CD14-positive monocyte (primary cell): ENCODE measurements around the gene RASSF5. TPM values are rescaled to one million over a fixed set of nuclear protein-coding genes. Genes with fewer than 3 reads are reported as not detected.

Source experiments
- DNase-seq, 3 donors: peaks; one replicate each; pipeline ENCODE4 v3.0.0-alpha.2; 2011 to 2022
- H2AFZ ChIP-seq: 2 replicates; pipeline ENCODE4 v1.6.0; 2012; ENCODE audit warnings: mild to moderate bottlenecking, low read depth, low read length, inconsistent platforms; ENCODE audit not compliant: insufficient read depth, poor library complexity, severe bottlenecking
- H3K27ac ChIP-seq, 2 donors: 1 replicate in 1 of 2; 2 replicates in 1 of 2; pipeline ENCODE4 v1.5.1; 2012 to 2013; ENCODE audit warnings: low read length in 2 of 2, control low read depth in 1 of 2, inconsistent platforms in 1 of 2, low read depth in 1 of 2, mild to moderate bottlenecking in 1 of 2
- H3K27me3 ChIP-seq, 2 donors: one replicate each; pipeline versions ENCODE4 v1.6.0 to v1.6.1; 2011 to 2013; ENCODE audit warnings: low read length in 2 of 2; ENCODE audit not compliant: control insufficient read depth in 2 of 2, insufficient read depth in 2 of 2
- H3K36me3 ChIP-seq, 2 donors: replicated peaks in 1 of 2; 1 replicate in 1 of 2; 2 replicates in 1 of 2; pipeline versions ENCODE4 v1.5.1 to v1.6.1; 2012 to 2013; ENCODE audit warnings: low read length in 2 of 2, control low read depth in 1 of 2, inconsistent platforms in 1 of 2, mild to moderate bottlenecking in 1 of 2; ENCODE audit not compliant: insufficient read depth in 2 of 2, control insufficient read depth in 1 of 2
- H3K4me1 ChIP-seq, 2 donors: 1 replicate in 1 of 2; 2 replicates in 1 of 2; pipeline versions ENCODE4 v1.5.1 to v1.6.1; 2012 to 2013; ENCODE audit warnings: low read length in 2 of 2, control low read depth in 1 of 2, inconsistent platforms in 1 of 2, mild to moderate bottlenecking in 1 of 2, moderate library complexity in 1 of 2; ENCODE audit not compliant: insufficient read depth in 2 of 2, control insufficient read depth in 1 of 2
- H3K4me2 ChIP-seq: replicated peaks from 2 replicates; pipeline ENCODE3; 2012; ENCODE audit warnings: low read length, moderate library complexity, mild to moderate bottlenecking; ENCODE audit not compliant: poor library complexity, severe bottlenecking; ENCODE audit errors: extremely low read depth
- H3K4me3 ChIP-seq, 3 experiments: fragments of 200-600 bp in 1 of 3; sonication (generic) in 1 of 3; replicated peaks in 1 of 3; 1 replicate in 2 of 3; 2 replicates in 1 of 3; pipeline ENCODE4 v1.5.1; 2011 to 2013; ENCODE audit warnings: low read length in 3 of 3, mild to moderate bottlenecking in 3 of 3, control low read depth in 2 of 3, low read depth in 2 of 3, inconsistent platforms in 1 of 3, moderate library complexity in 1 of 3
- H3K79me2 ChIP-seq: 2 replicates; pipeline ENCODE4 v1.6.0; 2012; ENCODE audit warnings: mild to moderate bottlenecking, control low read depth, inconsistent platforms, low read length, moderate library complexity; ENCODE audit not compliant: insufficient read depth
- H3K9ac ChIP-seq: 2 replicates; pipeline ENCODE4 v1.6.0; 2017; ENCODE audit warnings: low read length, mild to moderate bottlenecking; ENCODE audit not compliant: insufficient read depth, poor library complexity, severe bottlenecking
- H3K9me3 ChIP-seq, 2 donors: replicated peaks in 1 of 2; 1 replicate in 1 of 2; 2 replicates in 1 of 2; pipeline versions ENCODE4 v1.5.1 to v1.6.1; 2012 to 2013; ENCODE audit warnings: low read length in 2 of 2, control low read depth in 1 of 2; ENCODE audit not compliant: control insufficient read depth in 1 of 2, insufficient read depth in 1 of 2
- H4K20me1 ChIP-seq: 2 replicates; pipeline ENCODE4 v1.6.0; 2012; ENCODE audit warnings: mild to moderate bottlenecking, low read length, control low read depth, moderate library complexity; ENCODE audit not compliant: insufficient read depth
- H3K27ac Mint-ChIP-seq, 7 donors: one replicate each; pipeline ENCODE4 v1.8.0; 2020; ENCODE audit warnings: mild to moderate bottlenecking in 7 of 7, mixed read lengths in 7 of 7, moderate library complexity in 6 of 7, inconsistent platforms in 2 of 7
- H3K27me3 Mint-ChIP-seq, 3 donors: one replicate each; pipeline ENCODE4 v1.8.0; 2021 to 2022; ENCODE audit warnings: low read depth in 3 of 3, mild to moderate bottlenecking in 3 of 3, mixed read lengths in 3 of 3, moderate library complexity in 3 of 3, inconsistent platforms in 1 of 3
- H3K36me3 Mint-ChIP-seq, 2 donors: one replicate each; pipeline ENCODE4 v1.8.0; 2020; ENCODE audit warnings: mixed read lengths in 2 of 2, inconsistent platforms in 1 of 2, mild to moderate bottlenecking in 1 of 2
- H3K4me1 Mint-ChIP-seq: one replicate; pipeline ENCODE4 v1.8.0; 2020; ENCODE audit warnings: mild to moderate bottlenecking, mixed read lengths
- H3K4me3 Mint-ChIP-seq, 2 donors: one replicate each; pipeline ENCODE4 v1.8.0; 2020; ENCODE audit warnings: mild to moderate bottlenecking in 2 of 2, mixed read lengths in 2 of 2, moderate library complexity in 1 of 2
- H3K9me3 Mint-ChIP-seq, 7 donors: one replicate each; pipeline ENCODE4 v1.8.0; 2020 to 2022; ENCODE audit warnings: mixed read lengths in 7 of 7, mild to moderate bottlenecking in 6 of 7, moderate library complexity in 6 of 7, inconsistent platforms in 2 of 7
- CTCF ChIP-seq: fragments of 200-600 bp; IDR thresholded peaks from one replicate; pipeline ENCODE4 v1.8.0; 2022; ENCODE audit warnings: antibody characterized with exemption, mild to moderate bottlenecking
- WGBS: methylation state at CpG from one replicate; pipeline ENCODE4 v1.1.5; 2013; ENCODE audit warnings: missing lambda C conversion rate; ENCODE audit not compliant: insufficient coverage; 5-methylcytosine and 5-hydroxymethylcytosine counted together
- intact Hi-C, 2 donors: fragments of 100-400 bp; cut with micrococcal nuclease; formaldehyde crosslinking; loops; one replicate each; pipeline versions ENCODE4 v1.15.0 to v1.15.1; 2023
- polyA plus RNA-seq, 3 donors: library from polyadenylated mRNA; depleted of rRNA in 1 of 3; unstranded in 2 of 3; stranded (reverse) in 1 of 3; fragments of 300-500 nt in 2 of 3; fragments of >200 nt in 1 of 3; fragmentation: Illumina TruSeq in 2 of 3; gene quantifications; 1 replicate in 2 of 3; 2 replicates in 1 of 3; pipeline ENCODE4 v1.2.3, GENCODE V29; 2012 to 2021

Gene RASSF5
- polyA plus RNA-seq, 3 donors: 81.6 to 129 (median 127) TPM

GRCh38 chr1:206521127-206521526, 13.8 kb downstream of the RASSF5 start:
- Mint-ChIP-seq H3K4me3 (no peak overlapping the region), H3K9me3 (no peaks in the 10 kb centered on the region), H3K4me1 (peaks cover 14% of the 10 kb centered on the region), H3K36me3 (no peaks in the 10 kb centered on the region), H3K27me3 (peaks cover 6 to 13% (median 10%) of the 10 kb centered on the region in 3 donors), H3K27ac (no peak overlapping the region)
- Histone ChIP-seq H3K9me3 (no peaks in the 10 kb centered on the region), H4K20me1 (peaks cover 7% of the 10 kb centered on the region), H3K4me2 (no peak overlapping the region), H3K79me2 (no peaks in the 10 kb centered on the region), H3K27me3 (peaks cover 0 to 9% of the 10 kb centered on the region in 2 donors), H3K36me3 (no peaks in the 10 kb centered on the region), H2AFZ (no peak overlapping the region), H3K9ac (no peak overlapping the region), H3K4me1 (peaks cover 11 to 14% of the 10 kb centered on the region in 2 donors), H3K27ac (no peak overlapping the region), H3K4me3 (no peak overlapping the region)
- no peak for TF ChIP-seq CTCF
- WGBS: 86% methylated on average over 1 of the region's 5 CpGs
- DNase-seq: no peak
- intact Hi-C loops: no loop called here

GRCh38 chr1:206521694-206522402, 14.5 kb downstream of the RASSF5 start:
- H3K27ac Mint-ChIP-seq: no peak overlapping the region

More at GRCh38 chr1:206521694-206522402, 14.5 kb downstream of the RASSF5 start:
- no peak overlapping the region for H3K27ac ChIP-seq
- no peak for TF ChIP-seq CTCF
- Mint-ChIP-seq H3K36me3 (no peaks in the 10 kb centered on the region), H3K4me3 (no peak overlapping the region), H3K9me3 (no peaks in the 10 kb centered on the region), H3K4me1 (peaks cover 6% of the 10 kb centered on the region), H3K27me3 (peaks cover 6 to 15% (median 14%) of the 10 kb centered on the region in 3 donors)
- H3K36me3 ChIP-seq: no peaks in the 10 kb centered on the region
- H3K9me3 ChIP-seq: no peaks in the 10 kb centered on the region
- H3K4me3 ChIP-seq: no peak overlapping the region
- peaks cover 2% of the 10 kb centered on the region for H4K20me1 ChIP-seq
- no peak overlapping the region for H3K9ac ChIP-seq
- DNase-seq: no peak
- no peak overlapping the region for H3K4me2 ChIP-seq
- intact Hi-C loops: no loop called here
- no peaks in the 10 kb centered on the region for H3K79me2 ChIP-seq
- 92% methylated on average over 2 of the region's 8 CpGs for WGBS
- peaks cover 4 to 7% of the 10 kb centered on the region in 2 donors for H3K4me1 ChIP-seq
- no peak overlapping the region for H2AFZ ChIP-seq
- H3K27me3 ChIP-seq: peaks cover 0 to 9% of the 10 kb centered on the region in 2 donors
